IPS DF 4.7 (cell line): ENCODE measurements around the gene VWCE.
"Not testable (repeated sequence)": the region's sequence is repeated elsewhere in the genome, so short reads cannot be mapped to it uniquely, and the experiment has no call there.

ENCODE experiments used
- DNase-seq: peaks from one replicate; pipeline ENCODE4 v3.0.0-alpha.2; 2013; ENCODE audit warnings: low spot score; ENCODE audit errors: extremely low read depth

VWCE gene

GRCh38 chr11:61218306-61218705, 76.8 kb downstream of the VWCE start:
- not testable (repeated sequence) for DNase-seq

DNA sequence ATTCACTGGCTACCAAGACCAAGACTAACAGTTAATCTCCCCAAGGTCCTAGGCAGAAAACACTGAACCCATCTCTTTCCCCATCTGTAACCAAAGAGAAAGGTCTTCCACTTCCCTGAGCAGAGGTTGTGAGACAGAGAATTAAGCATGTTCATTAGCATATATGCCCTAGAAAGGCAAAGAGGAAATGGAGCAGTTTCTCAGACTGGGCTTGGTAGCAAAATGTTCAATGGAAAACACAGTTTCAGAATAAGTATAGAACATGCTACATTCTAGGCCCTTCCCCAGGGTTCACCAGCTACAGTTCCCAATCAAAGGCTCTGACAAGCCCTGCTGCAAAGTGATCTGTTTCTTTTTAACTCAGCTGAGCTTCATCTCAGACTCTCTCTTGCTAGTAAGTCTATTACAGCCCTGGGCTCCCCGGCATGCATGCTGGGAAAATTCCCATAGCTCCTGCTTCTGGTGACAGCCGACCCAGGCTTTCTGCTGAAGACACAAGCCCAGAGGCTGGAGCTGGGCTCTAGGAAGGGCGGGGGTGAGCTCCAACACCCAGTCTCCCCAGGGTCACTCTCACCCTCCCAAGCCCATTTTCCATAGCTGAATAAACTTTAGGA, 81.3 kb downstream of the VWCE start:
- DNase-seq, result not testable (repeated sequence)

- not testable (repeated sequence) for DNase-seq
Measured at GRCh38 chr11:61212202-61212601, 82.9 kb downstream of the VWCE start.

DNA sequence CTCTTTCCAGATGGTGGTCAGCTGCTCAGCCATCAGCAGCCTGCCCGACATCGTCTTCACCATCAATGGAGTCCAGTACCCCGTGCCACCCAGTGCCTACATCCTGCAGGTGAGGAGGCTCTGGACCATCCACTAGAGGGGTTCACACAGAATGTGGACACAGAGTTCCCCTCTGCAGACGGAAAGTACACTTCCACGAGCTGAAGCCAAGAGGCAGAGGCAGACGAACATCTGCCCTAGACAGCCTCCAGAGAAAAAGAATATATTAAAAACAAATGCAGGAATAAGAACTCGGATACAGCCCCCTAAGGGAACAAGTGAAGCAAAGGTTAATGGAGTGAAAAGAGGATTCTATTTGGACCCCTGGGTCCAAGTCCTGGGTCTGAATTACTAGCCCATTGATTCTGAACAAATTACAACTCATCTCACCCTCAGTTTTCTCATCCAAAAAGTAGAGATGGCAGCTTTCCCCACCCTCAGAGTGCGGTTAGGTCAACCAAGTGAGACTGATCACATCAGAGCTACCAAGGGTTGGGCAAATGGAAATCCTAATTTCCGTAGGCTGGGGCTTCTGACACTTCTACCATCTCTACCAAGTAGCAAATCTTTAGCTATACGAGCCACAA, 83.7 kb downstream of the VWCE start:
- not testable (repeated sequence) for DNase-seq

DNA sequence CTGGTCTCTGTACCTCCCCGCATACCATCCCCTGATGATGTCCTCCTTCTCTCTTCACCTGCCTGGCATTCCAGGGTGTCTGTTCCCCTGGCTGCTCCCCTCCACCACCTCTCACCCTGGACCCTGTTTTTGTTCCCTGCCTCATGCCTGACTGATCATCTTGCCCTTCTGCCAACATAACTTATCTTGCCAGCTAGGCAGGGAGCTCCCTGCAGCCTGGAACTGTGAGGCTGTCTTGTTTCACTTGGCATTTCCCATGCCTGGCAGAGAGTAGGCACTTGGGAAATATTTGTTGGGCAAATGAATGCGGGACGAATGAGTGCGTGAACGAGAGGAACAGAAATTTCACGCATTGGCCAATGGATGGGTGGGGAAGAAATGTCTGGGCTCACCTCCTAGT, 84.5 kb downstream of the VWCE start:
- not testable (repeated sequence) for DNase-seq
